CD14-positive monocyte (primary cell): ENCODE results near the gene MIGA1. TPM values are rescaled to one million over a fixed set of nuclear protein-coding genes. Genes with fewer than 3 reads are reported as not detected.

Experiments
- DNase-seq, 3 donors: peaks; one replicate each; pipeline ENCODE4 v3.0.0-alpha.2; 2011 to 2022
- H2AFZ ChIP-seq: 2 replicates; pipeline ENCODE4 v1.6.0; 2012; ENCODE audit warnings: mild to moderate bottlenecking, low read depth, low read length, inconsistent platforms; ENCODE audit not compliant: insufficient read depth, poor library complexity, severe bottlenecking
- H3K27ac ChIP-seq, 2 donors: 1 replicate in 1 of 2; 2 replicates in 1 of 2; pipeline ENCODE4 v1.5.1; 2012 to 2013; ENCODE audit warnings: low read length in 2 of 2, control low read depth in 1 of 2, inconsistent platforms in 1 of 2, low read depth in 1 of 2, mild to moderate bottlenecking in 1 of 2
- H3K27me3 ChIP-seq, 2 donors: one replicate each; pipeline versions ENCODE4 v1.6.0 to v1.6.1; 2011 to 2013; ENCODE audit warnings: low read length in 2 of 2; ENCODE audit not compliant: control insufficient read depth in 2 of 2, insufficient read depth in 2 of 2
- H3K36me3 ChIP-seq, 2 donors: replicated peaks in 1 of 2; 1 replicate in 1 of 2; 2 replicates in 1 of 2; pipeline versions ENCODE4 v1.5.1 to v1.6.1; 2012 to 2013; ENCODE audit warnings: low read length in 2 of 2, control low read depth in 1 of 2, inconsistent platforms in 1 of 2, mild to moderate bottlenecking in 1 of 2; ENCODE audit not compliant: insufficient read depth in 2 of 2, control insufficient read depth in 1 of 2
- H3K4me1 ChIP-seq, 2 donors: 1 replicate in 1 of 2; 2 replicates in 1 of 2; pipeline versions ENCODE4 v1.5.1 to v1.6.1; 2012 to 2013; ENCODE audit warnings: low read length in 2 of 2, control low read depth in 1 of 2, inconsistent platforms in 1 of 2, mild to moderate bottlenecking in 1 of 2, moderate library complexity in 1 of 2; ENCODE audit not compliant: insufficient read depth in 2 of 2, control insufficient read depth in 1 of 2
- H3K4me2 ChIP-seq: replicated peaks from 2 replicates; pipeline ENCODE3; 2012; ENCODE audit warnings: low read length, moderate library complexity, mild to moderate bottlenecking; ENCODE audit not compliant: poor library complexity, severe bottlenecking; ENCODE audit errors: extremely low read depth
- H3K4me3 ChIP-seq, 3 experiments: fragments of 200-600 bp in 1 of 3; sonication (generic) in 1 of 3; replicated peaks in 1 of 3; 1 replicate in 2 of 3; 2 replicates in 1 of 3; pipeline ENCODE4 v1.5.1; 2011 to 2013; ENCODE audit warnings: low read length in 3 of 3, mild to moderate bottlenecking in 3 of 3, control low read depth in 2 of 3, low read depth in 2 of 3, inconsistent platforms in 1 of 3, moderate library complexity in 1 of 3
- H3K79me2 ChIP-seq: 2 replicates; pipeline ENCODE4 v1.6.0; 2012; ENCODE audit warnings: mild to moderate bottlenecking, control low read depth, inconsistent platforms, low read length, moderate library complexity; ENCODE audit not compliant: insufficient read depth
- H3K9ac ChIP-seq: 2 replicates; pipeline ENCODE4 v1.6.0; 2017; ENCODE audit warnings: low read length, mild to moderate bottlenecking; ENCODE audit not compliant: insufficient read depth, poor library complexity, severe bottlenecking
- H3K9me3 ChIP-seq, 2 donors: replicated peaks in 1 of 2; 1 replicate in 1 of 2; 2 replicates in 1 of 2; pipeline versions ENCODE4 v1.5.1 to v1.6.1; 2012 to 2013; ENCODE audit warnings: low read length in 2 of 2, control low read depth in 1 of 2; ENCODE audit not compliant: control insufficient read depth in 1 of 2, insufficient read depth in 1 of 2
- H4K20me1 ChIP-seq: 2 replicates; pipeline ENCODE4 v1.6.0; 2012; ENCODE audit warnings: mild to moderate bottlenecking, low read length, control low read depth, moderate library complexity; ENCODE audit not compliant: insufficient read depth
- H3K27ac Mint-ChIP-seq, 7 donors: one replicate each; pipeline ENCODE4 v1.8.0; 2020; ENCODE audit warnings: mild to moderate bottlenecking in 7 of 7, mixed read lengths in 7 of 7, moderate library complexity in 6 of 7, inconsistent platforms in 2 of 7
- H3K27me3 Mint-ChIP-seq, 3 donors: one replicate each; pipeline ENCODE4 v1.8.0; 2021 to 2022; ENCODE audit warnings: low read depth in 3 of 3, mild to moderate bottlenecking in 3 of 3, mixed read lengths in 3 of 3, moderate library complexity in 3 of 3, inconsistent platforms in 1 of 3
- H3K36me3 Mint-ChIP-seq, 2 donors: one replicate each; pipeline ENCODE4 v1.8.0; 2020; ENCODE audit warnings: mixed read lengths in 2 of 2, inconsistent platforms in 1 of 2, mild to moderate bottlenecking in 1 of 2
- H3K4me1 Mint-ChIP-seq: one replicate; pipeline ENCODE4 v1.8.0; 2020; ENCODE audit warnings: mild to moderate bottlenecking, mixed read lengths
- H3K4me3 Mint-ChIP-seq, 2 donors: one replicate each; pipeline ENCODE4 v1.8.0; 2020; ENCODE audit warnings: mild to moderate bottlenecking in 2 of 2, mixed read lengths in 2 of 2, moderate library complexity in 1 of 2
- H3K9me3 Mint-ChIP-seq, 7 donors: one replicate each; pipeline ENCODE4 v1.8.0; 2020 to 2022; ENCODE audit warnings: mixed read lengths in 7 of 7, mild to moderate bottlenecking in 6 of 7, moderate library complexity in 6 of 7, inconsistent platforms in 2 of 7
- CTCF ChIP-seq: fragments of 200-600 bp; IDR thresholded peaks from one replicate; pipeline ENCODE4 v1.8.0; 2022; ENCODE audit warnings: antibody characterized with exemption, mild to moderate bottlenecking
- WGBS: methylation state at CpG from one replicate; pipeline ENCODE4 v1.1.5; 2013; ENCODE audit warnings: missing lambda C conversion rate; ENCODE audit not compliant: insufficient coverage; 5-methylcytosine and 5-hydroxymethylcytosine counted together
- intact Hi-C, 2 donors: fragments of 100-400 bp; cut with micrococcal nuclease; formaldehyde crosslinking; loops; one replicate each; pipeline versions ENCODE4 v1.15.0 to v1.15.1; 2023
- polyA plus RNA-seq, 3 donors: library from polyadenylated mRNA; depleted of rRNA in 1 of 3; unstranded in 2 of 3; stranded (reverse) in 1 of 3; fragments of 300-500 nt in 2 of 3; fragments of >200 nt in 1 of 3; fragmentation: Illumina TruSeq in 2 of 3; gene quantifications; 1 replicate in 2 of 3; 2 replicates in 1 of 3; pipeline ENCODE4 v1.2.3, GENCODE V29; 2012 to 2021

The MIGA1 gene
- polyA plus RNA-seq, 3 donors, result 5.0 to 7.2 (median 6.5) TPM

- H3K4me1 ChIP-seq, result peaks cover 3% of the 10 kb centered on the region in 2 donors
- H2AFZ ChIP-seq, result no peak overlapping the region
- no peak overlapping the region for H3K9ac ChIP-seq
- H3K4me2 ChIP-seq, result no peak overlapping the region
- no peak for DNase-seq
- peaks cover 0 to 1% (median 0%) of the 10 kb centered on the region in 3 donors for H3K27me3 Mint-ChIP-seq
- H3K4me1 Mint-ChIP-seq, result peaks cover 3% of the 10 kb centered on the region
- 100% methylated on average over 1 of the region's 4 CpGs for WGBS
- H3K79me2 ChIP-seq, result no peaks in the 10 kb centered on the region
- H3K4me3 Mint-ChIP-seq, result no peak overlapping the region
- H3K9me3 ChIP-seq, result no peaks in the 10 kb centered on the region
- no peak overlapping the region for H3K4me3 ChIP-seq
- intact Hi-C loops, result no loop called here
- H3K9me3 Mint-ChIP-seq, result no peaks in the 10 kb centered on the region
- no peak overlapping the region for H3K27ac ChIP-seq
- H3K27me3 ChIP-seq, result no peaks in the 10 kb centered on the region
- H3K36me3 ChIP-seq, result peaks cover 40 to 65% of the 10 kb centered on the region in 2 donors
- H4K20me1 ChIP-seq, result no peaks in the 10 kb centered on the region
- H3K36me3 Mint-ChIP-seq, result peaks cover 32 to 59% of the 10 kb centered on the region in 2 donors
- H3K27ac Mint-ChIP-seq, result no peak overlapping the region
- TF ChIP-seq CTCF, result no peak
These were observed 86.8 kb downstream of the MIGA1 start for GRCh38 chr1:77866296-77866695.

GRCh38 chr1:77872645-77873044 is 93.2 kb downstream of the MIGA1 start:
- no peaks in the 10 kb centered on the region for H3K9me3 ChIP-seq
- no peak overlapping the region for H3K4me3 ChIP-seq
- no peak overlapping the region for H2AFZ ChIP-seq
- WGBS, result no CpG with 5 or more reads among the region's 1 CpG
- no peaks in the 10 kb centered on the region for H4K20me1 ChIP-seq
- H3K9ac ChIP-seq, result no peak overlapping the region
- H3K79me2 ChIP-seq, result no peaks in the 10 kb centered on the region
- Mint-ChIP-seq H3K27me3 (no peaks in the 10 kb centered on the region), H3K4me3 (no peak overlapping the region), H3K9me3 (no peaks in the 10 kb centered on the region), H3K27ac (no peak overlapping the region), H3K36me3 (peaks cover 19 to 24% of the 10 kb centered on the region in 2 donors), H3K4me1 (peaks cover 6% of the 10 kb centered on the region)
- H3K27ac ChIP-seq, result no peak overlapping the region
- peaks cover 20 to 30% of the 10 kb centered on the region in 2 donors for H3K36me3 ChIP-seq
- DNase-seq, result no peak
- peaks cover 4 to 5% of the 10 kb centered on the region in 2 donors for H3K4me1 ChIP-seq
- no peak overlapping the region for H3K4me2 ChIP-seq
- H3K27me3 ChIP-seq, result no peaks in the 10 kb centered on the region
- intact Hi-C loops, result no loop called here
- no peak for TF ChIP-seq CTCF
